ENCODE results near the gene TLR6. TPM values are rescaled to one million over a fixed set of nuclear protein-coding genes. Genes with fewer than 3 reads are reported as not detected.
"Not testable (repeated sequence)": the region's sequence is repeated elsewhere in the genome, so short reads cannot be mapped to it uniquely, and the experiment has no call there.

The TLR6 gene
- total and polyA plus RNA-seq, 2 experiments from 2014 or later: 0.12 TPM; not detected in 1

DNA sequence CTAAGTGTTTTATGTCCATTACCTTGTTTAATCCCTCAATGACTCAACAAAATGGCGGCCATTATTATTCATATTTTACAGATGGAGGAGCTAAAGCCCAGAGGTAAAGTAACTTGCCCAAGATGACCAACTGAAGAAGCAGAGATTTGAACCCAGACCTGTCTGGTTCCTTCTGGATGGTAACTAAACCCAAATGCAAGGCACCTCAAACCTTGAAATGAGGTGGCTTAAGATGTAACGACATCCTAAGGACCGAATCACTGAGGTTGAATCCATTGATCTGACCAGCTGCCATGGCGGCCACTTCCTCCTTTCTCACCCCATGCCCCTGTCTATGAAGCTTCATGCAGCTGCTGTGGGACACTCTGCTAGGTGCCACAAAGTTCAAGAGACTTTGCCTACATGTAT lies 74.8 kb downstream of the TLR6 start:
- TF ChIP-seq CTCF (IDR thresholded peaks at IDR 0.05; ENCODE audit: low read depth, low read length): no peak
- no peaks in the 10 kb centered on the region for H3K4me1 ChIP-seq (ENCODE audit: low read depth)
- no peaks in the 10 kb centered on the region for H3K27me3 ChIP-seq
- no peak overlapping the region for H3K27ac ChIP-seq
- H3K4me3 ChIP-seq: no peak overlapping the region
- H3K36me3 ChIP-seq: no peaks in the 10 kb centered on the region
- H3K9me3 ChIP-seq (ENCODE audit: low read depth): no peaks in the 10 kb centered on the region
- no peak for DNase-seq (ENCODE audit: low read depth in 1 of 2, low spot score in 1 of 2)

- H3K27me3 ChIP-seq: no peaks in the 10 kb centered on the region
- H3K4me1 ChIP-seq (ENCODE audit: low read depth): no peaks in the 10 kb centered on the region
- no peaks in the 10 kb centered on the region for H3K36me3 ChIP-seq
- no peaks in the 10 kb centered on the region for H3K9me3 ChIP-seq (ENCODE audit: low read depth)
- no peak for DNase-seq (ENCODE audit: low read depth in 1 of 2, low spot score in 1 of 2)
- no peak overlapping the region for H3K4me3 ChIP-seq
- no peak for TF ChIP-seq CTCF (IDR thresholded peaks at IDR 0.05; ENCODE audit: low read depth, low read length)
- no peak overlapping the region for H3K27ac ChIP-seq
Measured at GRCh38 chr4:38780833-38781484, 75.7 kb downstream of the TLR6 start.

DNA sequence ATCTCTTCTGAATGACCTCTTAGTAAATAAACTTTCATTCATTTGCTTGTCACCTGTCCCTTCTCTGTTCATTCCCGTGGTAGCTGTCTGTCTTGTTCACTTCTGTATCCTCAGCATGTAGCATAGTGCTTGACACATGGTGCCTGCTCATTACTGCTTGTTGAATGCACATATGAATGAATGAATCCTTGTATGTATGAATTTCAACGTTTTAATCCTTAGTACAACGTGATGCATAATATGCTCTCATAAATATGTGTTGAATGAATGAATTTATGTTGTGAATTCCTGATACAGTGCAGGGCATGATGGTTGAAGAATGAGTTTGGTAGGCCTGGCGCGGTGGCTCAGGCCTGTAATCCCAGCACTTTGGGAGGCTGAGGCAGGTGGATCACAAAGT lies 76.8 kb downstream of the TLR6 start:
- H3K27ac ChIP-seq: no peak overlapping the region
- H3K27me3 ChIP-seq: no peaks in the 10 kb centered on the region
- H3K36me3 ChIP-seq: no peaks in the 10 kb centered on the region
- no peaks in the 10 kb centered on the region for H3K9me3 ChIP-seq (ENCODE audit: low read depth)
- no peaks in the 10 kb centered on the region for H3K4me1 ChIP-seq (ENCODE audit: low read depth)
- TF ChIP-seq CTCF (IDR thresholded peaks at IDR 0.05; ENCODE audit: low read depth, low read length): no peak
- no peak overlapping the region for H3K4me3 ChIP-seq
- DNase-seq (ENCODE audit: low read depth in 1 of 2, low spot score in 1 of 2): no peak

DNA sequence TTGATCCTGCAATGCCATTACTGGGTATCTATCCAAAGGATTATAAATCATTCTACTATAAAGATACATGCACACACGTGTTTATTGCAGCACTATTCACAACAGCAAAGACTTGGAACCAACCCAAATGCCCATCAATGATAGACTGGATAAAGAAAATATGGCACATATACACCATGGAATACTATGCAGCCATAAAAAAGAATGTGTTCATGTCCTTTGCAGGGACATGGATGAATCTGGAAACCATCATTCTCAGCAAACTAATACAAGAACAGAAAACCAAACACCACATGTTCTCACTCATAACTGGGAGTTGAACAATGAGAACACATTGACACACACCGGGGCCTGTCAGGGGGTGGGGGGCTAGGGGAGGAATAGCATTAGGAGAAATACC lies 78.7 kb downstream of the TLR6 start:
- H3K27ac ChIP-seq; H3K9me3 ChIP-seq (ENCODE audit: low read depth); DNase-seq (ENCODE audit: low read depth in 1 of 2, low spot score in 1 of 2); H3K4me3 ChIP-seq; H3K27me3 ChIP-seq; H3K36me3 ChIP-seq; H3K4me1 ChIP-seq (ENCODE audit: low read depth): not testable (repeated sequence)

- no peaks in the 10 kb centered on the region for H3K27me3 ChIP-seq
- H3K4me1 ChIP-seq (ENCODE audit: low read depth): no peaks in the 10 kb centered on the region
- no peak for TF ChIP-seq CTCF (IDR thresholded peaks at IDR 0.05; ENCODE audit: low read depth, low read length)
- H3K36me3 ChIP-seq: no peaks in the 10 kb centered on the region
- no peak overlapping the region for H3K4me3 ChIP-seq
- no peaks in the 10 kb centered on the region for H3K9me3 ChIP-seq (ENCODE audit: low read depth)
- DNase-seq (ENCODE audit: low read depth in 1 of 2, low spot score in 1 of 2): no peak
- H3K27ac ChIP-seq: no peak overlapping the region
Measured at GRCh38 chr4:38775326-38775725, 81.3 kb downstream of the TLR6 start.

GRCh38 chr4:38774181-38774955 lies 82.2 kb downstream of the TLR6 start:
- DNase-seq (ENCODE audit: low read depth in 1 of 2, low spot score in 1 of 2): peak in 1 of 2 donors; percentile 47
- no peak for TF ChIP-seq CTCF (IDR thresholded peaks at IDR 0.05; ENCODE audit: low read depth, low read length)
- no peaks in the 10 kb centered on the region for H3K9me3 ChIP-seq (ENCODE audit: low read depth)
- no peak overlapping the region for H3K27ac ChIP-seq
- no peaks in the 10 kb centered on the region for H3K36me3 ChIP-seq
- no peak overlapping the region for H3K4me3 ChIP-seq
- H3K4me1 ChIP-seq (ENCODE audit: low read depth): no peaks in the 10 kb centered on the region
- no peaks in the 10 kb centered on the region for H3K27me3 ChIP-seq
